ENCODE measurements around the gene RPL36AL. TPM values are rescaled to one million over a fixed set of nuclear protein-coding genes. Genes with fewer than 3 reads are reported as not detected.

Gene RPL36AL
- total RNA-seq, 4 donors from 2014 or later, result 169 to 352 (median 270) TPM

GRCh38 chr14:49634547-49635334 lies 14.3 kb upstream of the RPL36AL start, which contains the start of gene DNAAF2:
Gene DNAAF2 (minus strand): TSS chr14:49635244. CDS start chr14:49635149, 95 bp downstream.
- peaks cover 0 to 43% (median 0%) of the 10 kb centered on the region in 3 donors for H3K4me1 ChIP-seq
- ATAC-seq, result peak; percentile 52
- 0% methylated on average over 1 of the region's 80 CpGs; no CpG with 5 or more reads in 1 of the 2 donors for WGBS, 2 donors (ENCODE audit: low coverage in 1 of 2)
- no peak for TF ChIP-seq CTCF (IDR thresholded peaks at IDR 0.05)
- no peak for TF ChIP-seq POLR2A (IDR thresholded peaks at IDR 0.05)
- TF ChIP-seq POLR2AphosphoS5 (IDR thresholded peaks at IDR 0.05), result peak; percentile 29
- TF ChIP-seq EP300 (IDR thresholded peaks at IDR 0.05), result no peak
- H3K4me3 ChIP-seq, result peak within 1 kb of the TSS; percentile 78 to 93
- H3K9me3 ChIP-seq, result no peaks in the 10 kb centered on the region
- no peaks in the 10 kb centered on the region for H3K27me3 ChIP-seq
- H3K27ac ChIP-seq, result peak within 1 kb of the TSS; percentile 71 to 97 (median 96)
- peaks cover 0 to 8% of the 10 kb centered on the region in 2 donors for H3K36me3 ChIP-seq

- Histone ChIP-seq H3K4me1 (peaks cover 0 to 48% (median 0%) of the 10 kb centered on the region in 3 donors), H3K27ac (peak overlapping the region; percentile 71 to 97 (median 96)), H3K36me3 (peaks cover 0 to 12% of the 10 kb centered on the region in 2 donors), H3K27me3 (no peaks in the 10 kb centered on the region), H3K9me3 (no peaks in the 10 kb centered on the region), H3K4me3 (peak overlapping the region; percentile 78 to 93)
- peak; percentile 95 for ATAC-seq
- WGBS, 2 donors (ENCODE audit: low coverage in 1 of 2), result no CpG with 5 or more reads among the region's 101 CpGs
- peak; percentile 60 to 94 (median 72) for TF ChIP-seq CTCF (IDR thresholded peaks at IDR 0.05)
- TF ChIP-seq POLR2A (IDR thresholded peaks at IDR 0.05), result peak; percentile 87 to 89
- TF ChIP-seq POLR2AphosphoS5 (IDR thresholded peaks at IDR 0.05), result peak; percentile 59
- no peak for TF ChIP-seq EP300 (IDR thresholded peaks at IDR 0.05)
Measured at GRCh38 chr14:49633640-49634546, 13.5 kb upstream of the RPL36AL start.

- Histone ChIP-seq H3K4me1 (peaks cover 5 to 42% (median 18%) of the 10 kb centered on the region in 3 donors), H3K36me3 (peaks cover 0 to 28% of the 10 kb centered on the region in 2 donors), H3K9me3 (no peaks in the 10 kb centered on the region), H3K4me3 (no peak overlapping the region), H3K27ac (no peak overlapping the region), H3K27me3 (no peaks in the 10 kb centered on the region)
- no peak for ATAC-seq
- TF ChIP-seq POLR2A (IDR thresholded peaks at IDR 0.05), result no peak
- TF ChIP-seq CTCF (IDR thresholded peaks at IDR 0.05), result no peak
- TF ChIP-seq POLR2AphosphoS5 (IDR thresholded peaks at IDR 0.05), result no peak
- no peak for TF ChIP-seq EP300 (IDR thresholded peaks at IDR 0.05)
- WGBS, 2 donors (ENCODE audit: low coverage in 1 of 2), result 85 to 89% methylated on average over 6 of the region's 6 CpGs
Measured at GRCh38 chr14:49623941-49624839, 3.8 kb upstream of the RPL36AL start.

GRCh38 chr14:49623387-49623786 lies 3.0 kb upstream of the RPL36AL start:
- H3K27me3 ChIP-seq, result no peaks in the 10 kb centered on the region
- peaks cover 5 to 50% (median 21%) of the 10 kb centered on the region in 3 donors for H3K4me1 ChIP-seq
- no peak overlapping the region for H3K4me3 ChIP-seq
- peak overlapping the region in 1 of 4 donors; percentile 1 for H3K27ac ChIP-seq
- no peaks in the 10 kb centered on the region for H3K9me3 ChIP-seq
- peaks cover 0 to 30% of the 10 kb centered on the region in 2 donors for H3K36me3 ChIP-seq
- TF ChIP-seq POLR2A (IDR thresholded peaks at IDR 0.05) (no peak), EP300 (IDR thresholded peaks at IDR 0.05) (no peak), CTCF (IDR thresholded peaks at IDR 0.05) (no peak), POLR2AphosphoS5 (IDR thresholded peaks at IDR 0.05) (no peak)
- no peak for ATAC-seq
- WGBS, 2 donors (ENCODE audit: low coverage in 1 of 2), result 40 to 57% methylated on average over 3 of the region's 3 CpGs
